HG03521 (cell line): ENCODE data around the gene RASA3.
"Not testable (repeated sequence)": the region's sequence is repeated elsewhere in the genome, so short reads cannot be mapped to it uniquely, and the experiment has no call there.

Source experiments
- ATAC-seq: cut with Tn5 transposase; IDR thresholded peaks from one replicate; pipeline ENCODE4 v1.9.1; 2021; ENCODE audit warnings: mild to moderate bottlenecking, moderate library complexity; ENCODE audit not compliant: unreplicated experiment

RASA3 gene

DNA sequence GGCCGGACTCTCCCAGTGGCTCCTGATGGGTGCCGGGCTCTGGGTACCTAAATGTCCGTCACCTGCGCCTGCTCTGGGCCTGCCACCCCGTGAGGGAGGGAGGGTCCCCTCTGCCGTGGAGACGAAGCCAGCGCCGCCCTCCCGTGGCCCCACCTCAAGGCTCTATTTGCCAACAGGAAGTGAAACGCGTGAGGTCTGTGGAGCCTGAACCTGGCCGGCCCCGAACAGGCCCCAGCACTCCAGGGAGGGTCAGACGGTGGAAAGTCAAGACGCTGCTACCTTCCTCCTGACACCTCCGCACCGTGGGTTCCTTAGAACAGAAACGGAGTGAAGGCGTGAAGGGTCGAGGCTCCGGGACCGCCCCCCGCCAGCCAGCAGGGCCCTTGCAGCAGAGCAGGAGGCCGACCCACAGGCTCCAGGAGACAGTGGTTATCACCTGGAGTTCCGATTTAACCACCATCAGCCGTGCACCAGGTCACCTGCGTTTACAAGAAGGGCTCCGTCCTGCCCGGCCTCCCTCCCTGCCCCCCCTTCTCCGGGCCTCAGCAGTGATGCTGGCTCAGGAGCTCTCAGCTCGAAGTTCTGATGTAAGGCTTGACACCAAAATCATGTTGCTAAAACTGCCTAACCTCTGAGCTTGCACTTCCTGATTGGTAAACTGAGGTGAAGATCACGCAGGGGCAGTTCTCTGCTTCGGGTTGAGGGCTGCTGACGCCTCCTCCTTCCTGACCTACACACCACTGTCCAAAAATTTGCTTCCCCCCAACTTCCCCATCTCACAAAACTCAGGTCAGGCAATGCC, 107.6 kb downstream of the RASA3 start:
- ATAC-seq, result peak; percentile 65

GRCh38 chr13:114023716-114024602, 108.5 kb downstream of the RASA3 start:
- no peak for ATAC-seq

DNA sequence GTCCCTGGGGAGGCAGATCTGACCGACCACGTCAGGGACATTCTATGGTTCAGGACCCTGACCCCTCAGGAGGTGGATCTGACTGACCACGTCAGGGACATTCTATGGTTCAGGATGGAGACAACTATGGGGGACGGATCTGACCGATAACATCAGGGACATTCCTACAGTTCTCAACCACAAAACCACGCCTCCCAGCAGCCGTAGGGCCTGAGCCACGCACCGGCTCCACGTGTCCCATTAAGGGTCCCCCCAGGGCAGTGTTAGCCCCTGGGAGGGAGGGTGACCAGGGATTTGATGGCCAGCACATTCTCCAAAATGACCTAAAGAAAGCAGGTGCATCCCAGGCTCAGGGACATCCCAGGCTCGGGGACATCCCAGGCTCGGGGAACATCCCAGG, 109.5 kb downstream of the RASA3 start:
- ATAC-seq, result no peak

DNA sequence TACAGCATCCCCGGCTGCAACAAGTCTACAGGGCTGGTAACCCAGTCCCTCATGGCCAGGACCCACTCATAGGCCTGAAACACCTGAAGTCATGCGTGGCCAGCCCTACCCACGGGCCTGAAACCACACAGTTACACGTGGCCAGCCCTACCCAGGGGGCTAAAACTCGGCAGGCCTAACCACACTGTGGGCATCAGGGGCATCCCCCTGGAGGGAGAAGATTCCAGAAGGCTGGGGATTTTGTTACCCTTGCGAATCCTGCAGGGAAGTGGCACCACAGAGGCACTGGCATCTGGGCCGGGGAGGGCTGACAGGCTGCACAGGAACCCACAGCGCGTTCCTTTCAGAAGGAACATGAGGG, 110.1 kb downstream of the RASA3 start:
- ATAC-seq, result no peak

GRCh38 chr13:114021464-114022308, 110.7 kb downstream of the RASA3 start:
- no peak for ATAC-seq

- ATAC-seq, result no peak
Measured at GRCh38 chr13:114020750-114021463, 111.5 kb downstream of the RASA3 start.

GRCh38 chr13:114020134-114020533, 112.3 kb downstream of the RASA3 start:
- not testable (repeated sequence) for ATAC-seq

- no peak for ATAC-seq
Measured at GRCh38 chr13:114019367-114019766, 113.1 kb downstream of the RASA3 start.

DNA sequence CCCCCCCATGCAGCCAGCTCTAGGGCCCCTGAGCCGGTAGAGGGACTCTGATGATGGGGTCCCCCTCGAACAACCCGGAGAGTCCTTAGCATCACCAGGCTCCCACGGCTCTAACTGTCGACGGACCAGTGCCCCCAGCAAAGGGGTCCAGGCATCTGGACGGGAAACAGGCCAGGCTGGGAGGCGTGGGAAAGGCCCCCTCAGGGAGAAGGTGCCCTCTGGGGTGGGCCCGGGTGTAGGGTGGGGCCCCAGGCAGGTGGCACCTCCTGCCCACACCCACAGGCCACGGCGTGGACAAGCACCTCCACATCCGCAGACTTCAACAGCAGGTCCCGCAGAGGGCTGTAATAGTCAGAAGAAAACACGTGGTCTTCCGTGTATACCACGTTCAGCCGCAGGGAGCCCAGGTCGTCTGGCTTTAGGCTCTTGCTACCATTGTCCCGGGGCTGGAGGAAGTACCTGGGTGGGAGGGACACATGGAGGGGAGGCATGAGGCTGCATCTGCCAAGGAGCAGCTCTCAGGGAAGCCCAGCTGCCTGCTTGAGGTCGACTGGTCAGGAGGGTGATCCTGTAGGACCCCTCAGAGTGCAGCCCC, 113.9 kb downstream of the RASA3 start:
- no peak for ATAC-seq

- no peak for ATAC-seq
Measured at GRCh38 chr13:114017966-114018365, 114.5 kb downstream of the RASA3 start.

DNA sequence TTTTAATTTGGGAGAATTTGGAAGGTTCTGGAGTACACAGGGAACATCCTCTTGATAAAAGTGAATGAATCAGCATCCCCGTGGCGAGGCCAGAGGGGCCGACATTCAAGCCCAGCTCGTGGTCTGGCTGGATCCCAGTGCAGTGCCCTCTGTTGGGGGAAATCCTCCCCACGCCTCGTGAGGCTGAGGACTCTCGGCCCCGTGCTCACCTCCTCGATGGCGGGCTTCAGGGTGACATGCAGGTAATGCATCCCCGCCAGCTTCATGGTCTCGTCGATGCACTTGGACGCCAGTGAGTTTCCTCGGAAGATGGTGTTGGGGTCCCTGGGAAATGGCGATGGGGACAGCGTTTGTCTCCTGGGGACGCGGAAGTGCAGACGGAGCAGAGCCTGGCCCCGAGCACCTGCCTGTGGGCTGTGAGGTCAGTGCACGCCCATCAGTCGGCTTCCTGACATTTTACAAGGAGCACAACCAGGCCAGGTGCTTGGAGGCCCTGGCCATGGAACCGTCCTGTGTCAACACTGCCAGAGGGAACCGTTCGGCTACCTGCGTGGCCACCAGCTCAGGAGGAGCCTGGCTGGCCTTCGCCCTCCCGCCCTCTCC, 115.3 kb downstream of the RASA3 start:
- no peak for ATAC-seq

- no peak for ATAC-seq
Measured at GRCh38 chr13:114016321-114017027, 115.9 kb downstream of the RASA3 start.

- no peak for ATAC-seq
Measured at GRCh38 chr13:114015969-114016295, 116.5 kb downstream of the RASA3 start.

DNA sequence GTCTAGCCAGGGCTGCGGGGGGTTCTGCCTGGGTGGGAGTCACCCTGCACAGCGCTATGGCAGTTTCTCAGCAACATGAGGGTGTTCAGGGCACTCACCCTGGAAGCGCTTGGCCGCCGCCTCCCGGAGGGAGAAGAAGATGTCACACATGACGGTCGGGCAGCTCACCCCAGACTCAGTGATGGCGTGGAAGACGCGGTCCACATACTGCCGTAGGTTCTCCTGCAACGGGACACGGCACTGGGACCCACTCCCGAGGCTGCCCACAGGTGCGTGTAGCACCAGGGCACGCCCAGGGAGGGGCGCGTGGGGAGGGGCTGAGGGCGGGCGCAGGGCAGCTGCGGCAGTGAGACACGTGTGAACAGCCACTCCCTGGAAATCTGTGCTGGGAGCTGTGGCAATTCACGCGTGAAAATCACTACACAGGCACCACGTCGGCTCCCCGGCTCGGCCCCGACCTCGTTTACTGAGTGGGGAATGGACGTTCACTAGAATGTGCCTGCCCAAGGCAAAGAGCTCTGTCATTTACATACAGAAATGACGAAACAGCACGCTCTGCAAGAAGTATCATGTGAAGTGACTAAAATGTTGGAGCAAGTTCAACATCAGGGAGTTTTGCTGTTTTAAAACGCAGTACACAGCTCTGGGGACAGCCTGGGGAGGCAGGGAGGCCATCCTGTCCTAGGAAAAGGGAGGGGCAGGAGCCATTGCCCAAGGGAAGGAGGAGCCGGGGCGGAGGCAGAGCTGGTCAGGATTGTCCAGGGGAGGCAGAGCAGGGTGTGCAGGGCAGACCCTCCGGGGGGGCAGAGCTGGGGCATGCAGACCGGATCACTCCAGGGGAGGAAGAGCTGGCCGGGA, 117.1 kb downstream of the RASA3 start:
- ATAC-seq, result no peak

- ATAC-seq, result no peak
Measured at GRCh38 chr13:114013952-114014629, 118.3 kb downstream of the RASA3 start.

DNA sequence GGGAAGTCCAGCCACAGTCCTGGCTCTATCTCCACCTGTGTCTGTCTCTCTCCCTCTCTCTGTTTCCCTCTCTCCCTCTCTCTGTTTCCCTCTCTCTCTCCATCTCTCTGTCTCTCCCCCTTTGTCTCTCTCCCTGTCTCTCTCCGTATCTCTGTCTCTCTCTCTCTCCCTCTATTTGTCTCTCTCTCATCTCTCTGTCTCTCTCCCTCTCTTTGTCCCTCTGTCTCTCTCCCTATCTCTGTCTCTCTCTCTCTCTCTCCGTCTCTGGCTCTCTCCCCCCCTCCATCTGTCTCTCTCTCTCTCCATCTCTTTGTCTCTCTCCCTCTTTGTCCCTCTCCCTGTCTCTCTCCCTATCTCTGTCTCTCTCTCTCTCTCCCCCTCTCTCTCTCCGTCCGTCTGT, 119.1 kb downstream of the RASA3 start:
- ATAC-seq, result no peak

DNA sequence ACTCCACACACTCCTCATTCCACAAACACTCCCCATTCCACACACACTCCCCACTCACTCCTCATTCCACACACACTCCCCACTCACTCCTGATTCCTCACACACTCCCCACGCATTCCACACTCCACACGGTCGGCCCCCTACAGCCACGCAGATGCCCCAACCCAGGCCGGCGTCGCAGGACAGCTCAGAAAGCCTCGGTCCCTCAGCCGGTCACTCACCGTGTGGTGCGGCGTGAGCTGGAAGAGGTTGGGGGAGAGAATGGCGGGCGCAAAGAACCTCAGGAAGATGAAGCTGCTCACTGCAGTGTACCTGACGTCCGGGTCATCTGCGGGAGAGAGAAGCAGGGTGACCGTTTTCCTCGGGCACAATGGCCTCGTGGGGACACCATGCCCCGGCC, 119.5 kb downstream of the RASA3 start:
- no peak for ATAC-seq

DNA sequence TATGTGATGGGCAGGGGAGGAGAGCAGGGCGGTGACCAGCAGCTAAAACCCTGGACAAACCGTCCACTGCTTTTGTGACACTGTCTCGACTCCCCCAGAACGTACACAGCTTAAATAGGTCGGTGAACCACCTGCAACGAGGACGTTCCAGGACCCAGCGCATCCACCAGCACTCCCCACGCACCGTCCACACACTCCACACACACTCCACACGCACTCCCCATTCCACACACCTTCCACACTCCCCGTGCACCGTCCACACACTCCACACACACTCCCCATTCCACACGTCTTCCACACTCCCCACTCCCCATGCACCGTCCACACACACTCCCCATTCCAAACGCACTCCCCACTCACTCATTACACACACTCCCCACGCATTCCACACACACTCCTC, 120.3 kb downstream of the RASA3 start:
- no peak for ATAC-seq
